Astrocyte (in vitro differentiated cells and primary cell): ENCODE measurements around the gene CNGA1. TPM values are rescaled to one million over a fixed set of nuclear protein-coding genes. Genes with fewer than 3 reads are reported as not detected.
"Not testable (repeated sequence)": the region's sequence is repeated elsewhere in the genome, so short reads cannot be mapped to it uniquely, and the experiment has no call there.

Source experiments
- DNase-seq: peaks from one replicate; pipeline ENCODE4 v3.0.0-alpha.2; 2010; ENCODE audit warnings: low read depth
- FAIRE-seq: peaks from 2 replicates; lab custom pipeline; 2011; peaks lifted over from hg19 to GRCh38; lab: Jason Lieb, UNC
- H2AFZ ChIP-seq: 2 replicates; pipeline ENCODE4 v1.6.0; 2012; ENCODE audit warnings: low read depth, low read length, inconsistent platforms
- H3K27ac ChIP-seq: 2 replicates; pipeline ENCODE4 v1.5.1; 2011; ENCODE audit warnings: low read depth, low read length, inconsistent platforms
- H3K27me3 ChIP-seq: 2 replicates; pipeline ENCODE4 v1.6.0; 2011; ENCODE audit warnings: low read length, inconsistent platforms; ENCODE audit not compliant: insufficient read depth
- H3K36me3 ChIP-seq: 2 replicates; pipeline ENCODE4 v1.5.1; 2011; ENCODE audit warnings: low read length, inconsistent platforms; ENCODE audit not compliant: insufficient read depth
- H3K4me1 ChIP-seq: 2 replicates; pipeline ENCODE4 v1.5.1; 2011; ENCODE audit warnings: low read length, inconsistent platforms; ENCODE audit not compliant: insufficient read depth
- H3K4me2 ChIP-seq: 2 replicates; pipeline ENCODE4 v1.6.0; 2012; ENCODE audit warnings: low read length, inconsistent platforms
- H3K4me3 ChIP-seq: 2 replicates; pipeline ENCODE4 v1.5.1; 2011; ENCODE audit warnings: low read depth, mild to moderate bottlenecking, low read length, inconsistent platforms; ENCODE audit not compliant: insufficient read depth
- H3K79me2 ChIP-seq: 2 replicates; pipeline ENCODE4 v1.6.0; 2012; ENCODE audit warnings: mild to moderate bottlenecking, low read length, inconsistent platforms; ENCODE audit not compliant: insufficient read depth
- H3K9ac ChIP-seq: 2 replicates; pipeline ENCODE4 v1.6.0; 2012; ENCODE audit warnings: mild to moderate bottlenecking, low read length, inconsistent platforms
- H3K9me3 ChIP-seq: 2 replicates; pipeline ENCODE4 v1.5.1; 2012; ENCODE audit warnings: low read depth, mild to moderate bottlenecking, low read length, inconsistent platforms; ENCODE audit not compliant: insufficient read depth
- H4K20me1 ChIP-seq: 2 replicates; pipeline ENCODE4 v1.6.0; 2012; ENCODE audit warnings: low read length, inconsistent platforms; ENCODE audit not compliant: insufficient read depth
- H3K27ac Mint-ChIP-seq: one replicate; pipeline ENCODE4 v1.8.0; 2021; ENCODE audit warnings: mild to moderate bottlenecking, mixed read lengths; ENCODE audit not compliant: unreplicated experiment
- H3K27me3 Mint-ChIP-seq: one replicate; pipeline ENCODE4 v1.8.0; 2021; ENCODE audit warnings: low read depth, mixed read lengths; ENCODE audit not compliant: unreplicated experiment
- H3K36me3 Mint-ChIP-seq: one replicate; pipeline ENCODE4 v1.8.0; 2021; ENCODE audit warnings: low read depth, mixed read lengths; ENCODE audit not compliant: unreplicated experiment
- H3K4me1 Mint-ChIP-seq: one replicate; pipeline ENCODE4 v1.8.0; 2021; ENCODE audit warnings: low read depth, mixed read lengths; ENCODE audit not compliant: unreplicated experiment
- H3K4me3 Mint-ChIP-seq: one replicate; pipeline ENCODE4 v1.8.0; 2021; ENCODE audit warnings: mild to moderate bottlenecking, moderate library complexity, mixed read lengths; ENCODE audit not compliant: unreplicated experiment
- H3K9me3 Mint-ChIP-seq: one replicate; pipeline ENCODE4 v1.8.0; 2021; ENCODE audit warnings: mild to moderate bottlenecking, mixed read lengths; ENCODE audit not compliant: unreplicated experiment
- CTCF ChIP-seq: IDR thresholded peaks from 2 replicates; pipeline ENCODE4 v1.5.1; 2011; ENCODE audit warnings: low read depth, mild to moderate bottlenecking, inconsistent platforms, low read length, moderate library complexity; ENCODE audit not compliant: insufficient read depth
- EZH2 ChIP-seq: IDR thresholded peaks from 2 replicates; pipeline ENCODE4 v1.6.1; 2012; ENCODE audit warnings: mild to moderate bottlenecking, low read length, inconsistent platforms; ENCODE audit not compliant: insufficient read depth
- total RNA-seq: library from RNA; stranded (reverse); gene quantifications from 2 replicates; pipeline ENCODE4 v1.2.1, GENCODE V29; 2021

The CNGA1 gene
- total RNA-seq, 1 donor from 2014 or later = not detected

- H3K79me2 ChIP-seq = peaks cover 18% of the 10 kb centered on the region
- H3K27ac ChIP-seq, DNase-seq, H3K27me3 ChIP-seq, H3K9me3 Mint-ChIP-seq, H3K4me1 ChIP-seq, H3K4me2 ChIP-seq, H4K20me1 ChIP-seq, H3K9ac ChIP-seq, H3K9me3 ChIP-seq, H3K36me3 ChIP-seq, H3K27ac Mint-ChIP-seq, H3K4me3 ChIP-seq, FAIRE-seq, H3K4me3 Mint-ChIP-seq, H2AFZ ChIP-seq, H3K36me3 Mint-ChIP-seq, H3K27me3 Mint-ChIP-seq, H3K4me1 Mint-ChIP-seq: not testable (repeated sequence)
These were observed 99.3 kb downstream of the CNGA1 start for GRCh38 chr4:47917163-47917562.

GRCh38 chr4:47915378-47915777, 101.1 kb downstream of the CNGA1 start:
- peak overlapping the region; percentile 88 for H3K4me2 ChIP-seq

DNA sequence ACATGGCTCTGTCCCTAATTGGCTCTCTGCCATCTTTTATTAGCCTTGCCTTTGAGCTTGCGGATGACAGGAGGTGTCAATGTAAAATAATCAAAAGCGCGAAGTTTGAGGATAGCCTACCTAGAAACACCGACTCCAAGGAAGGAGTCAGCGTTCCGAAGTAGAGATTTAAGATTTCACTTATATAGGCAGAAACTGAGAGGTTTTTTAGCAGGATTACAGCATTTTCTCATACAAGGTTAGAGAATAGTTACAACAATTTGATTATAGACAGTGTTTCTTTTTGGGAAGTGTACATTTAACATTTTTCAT, 101.6 kb downstream of the CNGA1 start:
- peak overlapping the region; percentile 96 for H3K4me3 Mint-ChIP-seq
- Histone ChIP-seq H4K20me1 (peaks cover 5% of the 10 kb centered on the region), H3K4me1 (peaks cover 8% of the 10 kb centered on the region), H2AFZ (peak overlapping the region; percentile 88), H3K27ac (peak overlapping the region; percentile 27), H3K27me3 (no peaks in the 10 kb centered on the region), H3K9ac (peak overlapping the region; percentile 98), H3K79me2 (peaks cover 41% of the 10 kb centered on the region), H3K4me2 (peak overlapping the region; percentile 88), H3K36me3 (no peaks in the 10 kb centered on the region), H3K9me3 (no peaks in the 10 kb centered on the region), H3K4me3 (peak overlapping the region; percentile 99)
- H3K27me3 Mint-ChIP-seq = no peaks in the 10 kb centered on the region
- H3K27ac Mint-ChIP-seq = no peak overlapping the region
- DNase-seq (no peak), FAIRE-seq (no peak)
- peaks cover 7% of the 10 kb centered on the region for H3K9me3 Mint-ChIP-seq
- peaks cover 11% of the 10 kb centered on the region for H3K4me1 Mint-ChIP-seq
- no peaks in the 10 kb centered on the region for H3K36me3 Mint-ChIP-seq
- no peak for TF ChIP-seq CTCF
- TF ChIP-seq EZH2 = no peak

More at GRCh38 chr4:47915378-47915777, 101.1 kb downstream of the CNGA1 start:
- H3K4me3 ChIP-seq = peak overlapping the region; percentile 99
- FAIRE-seq = no peak
- H3K36me3 ChIP-seq = no peaks in the 10 kb centered on the region
- Mint-ChIP-seq H3K4me1 (peaks cover 11% of the 10 kb centered on the region), H3K36me3 (no peaks in the 10 kb centered on the region), H3K4me3 (peak overlapping the region; percentile 96), H3K27me3 (no peaks in the 10 kb centered on the region), H3K9me3 (peaks cover 7% of the 10 kb centered on the region), H3K27ac (no peak overlapping the region)
- no peak for DNase-seq
- H4K20me1 ChIP-seq = peaks cover 5% of the 10 kb centered on the region
- H3K27me3 ChIP-seq = no peaks in the 10 kb centered on the region
- H3K27ac ChIP-seq = no peak overlapping the region
- H3K9me3 ChIP-seq = no peaks in the 10 kb centered on the region
- TF ChIP-seq EZH2 (no peak), CTCF (no peak)
- peaks cover 8% of the 10 kb centered on the region for H3K4me1 ChIP-seq
- H2AFZ ChIP-seq = peak overlapping the region; percentile 88
- peaks cover 36% of the 10 kb centered on the region for H3K79me2 ChIP-seq
- H3K9ac ChIP-seq = peak overlapping the region; percentile 98
